OCI-LY1 (cell line): ENCODE measurements around the gene ADAMTSL3.

Experiments used
- CTCF ChIP-seq: fragments of 200-600 bp; sonication (generic), shearing (Covaris generic); IDR thresholded peaks from 2 replicates; pipeline ENCODE4 v1.5.1; 2017; ENCODE audit warnings: mild to moderate bottlenecking, antibody characterized with exemption, low read length, moderate library complexity, mixed read lengths
- EZH2 ChIP-seq: fragments of 200-600 bp; sonication (generic), shearing (Covaris generic); IDR thresholded peaks from 2 replicates; pipeline ENCODE4 v1.8.0; 2017; ENCODE audit warnings: borderline replicate concordance, mixed run types, mild to moderate bottlenecking, antibody characterized with exemption, low read length, moderate library complexity, mixed read lengths

- TF ChIP-seq CTCF (no peak), EZH2 (no peak)
These were observed 244.4 kb downstream of the ADAMTSL3 start for GRCh38 chr15:83898361-83898760.
